Neural cell (in vitro differentiated cells): Measurements from ENCODE around the gene ERRFI1.

Experiments used
- SMC3 ChIP-seq: fragments of 450-650 bp; conservative IDR thresholded peaks from 2 replicates; pipeline ENCODE4 v1.6.1; 2014; ENCODE audit warnings: antibody characterized with exemption, mild to moderate bottlenecking, moderate library complexity; ENCODE audit not compliant: poor library complexity
- TF ChIP-seq, protein P1 (sequence below): fragments of 450-650 bp; IDR thresholded peaks from 2 replicates; pipeline ENCODE4 v1.5.1; 2014; ENCODE audit warnings: antibody characterized with exemption, mild to moderate bottlenecking, moderate library complexity; ENCODE audit not compliant: poor library complexity, severe bottlenecking

DNA sequence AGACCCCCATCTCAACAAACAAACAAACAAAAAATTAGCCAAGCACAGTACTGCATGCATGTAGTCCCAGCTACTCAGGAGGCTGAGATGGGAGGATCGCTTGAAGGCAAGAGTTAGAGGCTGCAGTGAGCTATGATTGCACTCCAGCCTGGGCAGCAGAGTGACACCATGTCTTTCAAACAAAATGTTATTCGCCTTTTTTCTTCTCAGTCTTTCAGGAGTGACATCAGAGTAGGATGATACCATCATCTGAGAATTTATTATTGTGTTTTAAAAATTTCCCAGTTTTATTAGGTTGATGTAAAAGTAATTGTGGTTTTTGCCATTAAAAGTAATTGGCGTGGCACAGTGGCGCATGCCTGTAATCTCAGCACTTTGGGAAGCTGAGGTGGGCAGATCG, 53.8 kb downstream of the ERRFI1 start:
- TF ChIP-seq, protein P1, sequence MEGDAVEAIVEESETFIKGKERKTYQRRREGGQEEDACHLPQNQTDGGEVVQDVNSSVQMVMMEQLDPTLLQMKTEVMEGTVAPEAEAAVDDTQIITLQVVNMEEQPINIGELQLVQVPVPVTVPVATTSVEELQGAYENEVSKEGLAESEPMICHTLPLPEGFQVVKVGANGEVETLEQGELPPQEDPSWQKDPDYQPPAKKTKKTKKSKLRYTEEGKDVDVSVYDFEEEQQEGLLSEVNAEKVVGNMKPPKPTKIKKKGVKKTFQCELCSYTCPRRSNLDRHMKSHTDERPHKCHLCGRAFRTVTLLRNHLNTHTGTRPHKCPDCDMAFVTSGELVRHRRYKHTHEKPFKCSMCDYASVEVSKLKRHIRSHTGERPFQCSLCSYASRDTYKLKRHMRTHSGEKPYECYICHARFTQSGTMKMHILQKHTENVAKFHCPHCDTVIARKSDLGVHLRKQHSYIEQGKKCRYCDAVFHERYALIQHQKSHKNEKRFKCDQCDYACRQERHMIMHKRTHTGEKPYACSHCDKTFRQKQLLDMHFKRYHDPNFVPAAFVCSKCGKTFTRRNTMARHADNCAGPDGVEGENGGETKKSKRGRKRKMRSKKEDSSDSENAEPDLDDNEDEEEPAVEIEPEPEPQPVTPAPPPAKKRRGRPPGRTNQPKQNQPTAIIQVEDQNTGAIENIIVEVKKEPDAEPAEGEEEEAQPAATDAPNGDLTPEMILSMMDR: no peak
- no peak for TF ChIP-seq SMC3
